Calu3 (cell line): ENCODE data around the gene PTPN11. TPM values are rescaled to one million over a fixed set of nuclear protein-coding genes. Genes with fewer than 3 reads are reported as not detected.
A peak's percentile ranks its signal among the peaks of the same experiment; 100 is the strongest.
"Not testable (repeated sequence)": the region's sequence is repeated elsewhere in the genome, so short reads cannot be mapped to it uniquely, and the experiment has no call there.

Experiments used
- BruUV-seq: library from RNA; stranded (reverse); fragments of 400-500 nt; replicated peaks from 2 replicates; lab custom pipeline; 2021; lab: Mats Ljungman, UMichigan
- CTCF ChIA-PET: fragments of 300-600 bp; sonication (Branson Sonifier 250); formaldehyde crosslinking; loops from one replicate; lab custom pipeline; 2022; ENCODE audit warnings: antibody characterized with exemption; lab: Charles Lee
- DNase-seq: peaks from one replicate; pipeline ENCODE4 v3.0.0; 2022
- H3K27ac Mint-ChIP-seq: one replicate; pipeline ENCODE4 v1.8.0; 2022; ENCODE audit warnings: mixed read lengths; ENCODE audit not compliant: unreplicated experiment
- H3K27me3 Mint-ChIP-seq: one replicate; pipeline ENCODE4 v1.8.0; 2022; ENCODE audit warnings: mixed read lengths; ENCODE audit not compliant: unreplicated experiment
- H3K36me3 Mint-ChIP-seq: one replicate; pipeline ENCODE4 v1.8.0; 2022; ENCODE audit warnings: mild to moderate bottlenecking, moderate library complexity, mixed read lengths; ENCODE audit not compliant: insufficient read depth, unreplicated experiment
- H3K4me1 Mint-ChIP-seq: one replicate; pipeline ENCODE4 v1.8.0; 2022; ENCODE audit warnings: mild to moderate bottlenecking, low read depth, mixed read lengths; ENCODE audit not compliant: unreplicated experiment
- H3K4me3 Mint-ChIP-seq: one replicate; pipeline ENCODE4 v1.8.0; 2022; ENCODE audit warnings: mild to moderate bottlenecking, low read depth, moderate library complexity, mixed read lengths; ENCODE audit not compliant: unreplicated experiment
- H3K9me3 Mint-ChIP-seq: one replicate; pipeline ENCODE4 v1.8.0; 2022; ENCODE audit warnings: low read depth, mixed read lengths; ENCODE audit not compliant: unreplicated experiment
- intact Hi-C: fragments of 100-400 bp; cut with micrococcal nuclease; formaldehyde crosslinking; loops from one replicate; pipeline ENCODE4 v1.10.0; 2022; ENCODE audit not compliant: unreplicated experiment
- total RNA-seq: library from RNA; stranded (reverse); gene quantifications from 2 replicates; pipeline ENCODE4 v1.2.3, GENCODE V29; 2022
- TF ChIP-seq, protein P1 (sequence below): fragments of 200-600 bp; IDR thresholded peaks from one replicate; pipeline ENCODE4 v1.8.0; 2022; ENCODE audit warnings: antibody characterized with exemption; ENCODE audit not compliant: unreplicated experiment

Gene PTPN11
- total RNA-seq, 1 experiment from 2014 or later = 174 TPM

DNA sequence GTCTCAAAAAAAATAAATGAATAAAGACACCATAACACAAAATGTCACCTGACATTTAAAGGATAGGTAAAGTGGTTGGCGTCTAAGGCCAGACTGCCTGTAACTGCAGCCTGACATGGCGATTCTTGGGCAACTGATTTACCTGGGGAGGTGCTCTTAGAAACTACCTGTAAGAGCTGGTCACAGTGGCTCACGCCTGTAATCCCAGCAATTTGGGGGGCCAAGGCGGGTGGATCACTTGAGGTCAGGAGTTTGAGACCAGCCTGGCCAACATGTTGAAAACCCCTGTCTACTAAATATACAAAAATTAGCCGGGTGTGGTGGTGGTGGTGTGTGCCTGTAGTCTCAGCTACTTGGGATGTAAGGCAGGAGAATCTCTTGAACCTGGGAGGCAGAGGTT is 17.7 kb upstream of the PTPN11 start:
- H3K36me3 Mint-ChIP-seq = peaks cover 27% of the 10 kb centered on the region
- H3K9me3 Mint-ChIP-seq = no peaks in the 10 kb centered on the region
- peaks cover 7% of the 10 kb centered on the region for H3K4me1 Mint-ChIP-seq
- intact Hi-C loops = no loop called here
- BruUV-seq = no TSS peak
- no peak overlapping the region for H3K27ac Mint-ChIP-seq
- CTCF ChIA-PET = interaction anchor here (0.6 to 0.7 kb wide), 2 partner anchors 219 to 500 kb away, joined by 3 to 4 read pairs; no protein-coding TSS in a partner anchor
- DNase-seq = no peak
- H3K27me3 Mint-ChIP-seq = no peaks in the 10 kb centered on the region
- TF ChIP-seq, protein P1, sequence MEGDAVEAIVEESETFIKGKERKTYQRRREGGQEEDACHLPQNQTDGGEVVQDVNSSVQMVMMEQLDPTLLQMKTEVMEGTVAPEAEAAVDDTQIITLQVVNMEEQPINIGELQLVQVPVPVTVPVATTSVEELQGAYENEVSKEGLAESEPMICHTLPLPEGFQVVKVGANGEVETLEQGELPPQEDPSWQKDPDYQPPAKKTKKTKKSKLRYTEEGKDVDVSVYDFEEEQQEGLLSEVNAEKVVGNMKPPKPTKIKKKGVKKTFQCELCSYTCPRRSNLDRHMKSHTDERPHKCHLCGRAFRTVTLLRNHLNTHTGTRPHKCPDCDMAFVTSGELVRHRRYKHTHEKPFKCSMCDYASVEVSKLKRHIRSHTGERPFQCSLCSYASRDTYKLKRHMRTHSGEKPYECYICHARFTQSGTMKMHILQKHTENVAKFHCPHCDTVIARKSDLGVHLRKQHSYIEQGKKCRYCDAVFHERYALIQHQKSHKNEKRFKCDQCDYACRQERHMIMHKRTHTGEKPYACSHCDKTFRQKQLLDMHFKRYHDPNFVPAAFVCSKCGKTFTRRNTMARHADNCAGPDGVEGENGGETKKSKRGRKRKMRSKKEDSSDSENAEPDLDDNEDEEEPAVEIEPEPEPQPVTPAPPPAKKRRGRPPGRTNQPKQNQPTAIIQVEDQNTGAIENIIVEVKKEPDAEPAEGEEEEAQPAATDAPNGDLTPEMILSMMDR = no peak
- H3K4me3 Mint-ChIP-seq = no peak overlapping the region

DNA sequence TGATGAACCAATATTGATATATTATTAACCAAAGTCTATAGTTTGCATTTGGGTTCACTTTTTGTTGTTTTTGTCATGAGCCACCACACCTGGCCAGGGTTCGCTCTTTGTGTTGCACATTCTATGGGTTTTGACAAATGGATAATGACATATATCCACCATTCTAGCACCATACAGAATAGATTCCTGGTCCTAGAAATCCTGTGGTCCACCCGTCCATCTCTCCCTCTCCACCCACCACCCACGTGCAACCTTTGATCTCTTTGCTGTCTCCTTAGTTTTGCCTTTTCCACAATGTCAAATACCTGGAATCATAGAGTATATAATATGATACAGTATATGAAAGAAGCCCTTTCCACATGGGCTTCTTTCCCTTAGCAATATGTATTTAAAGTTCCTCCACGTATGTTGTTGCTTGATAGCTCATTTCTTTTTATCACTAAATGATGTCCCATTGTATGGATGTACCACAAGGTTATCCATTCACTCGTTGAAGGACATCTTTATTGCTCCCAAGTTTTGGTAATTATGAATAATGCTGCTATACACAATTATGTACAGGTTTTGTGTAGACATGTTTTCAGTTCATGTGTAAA is 16.7 kb upstream of the PTPN11 start:
- intact Hi-C loops = no loop called here
- H3K36me3 Mint-ChIP-seq = peaks cover 34% of the 10 kb centered on the region

DNA sequence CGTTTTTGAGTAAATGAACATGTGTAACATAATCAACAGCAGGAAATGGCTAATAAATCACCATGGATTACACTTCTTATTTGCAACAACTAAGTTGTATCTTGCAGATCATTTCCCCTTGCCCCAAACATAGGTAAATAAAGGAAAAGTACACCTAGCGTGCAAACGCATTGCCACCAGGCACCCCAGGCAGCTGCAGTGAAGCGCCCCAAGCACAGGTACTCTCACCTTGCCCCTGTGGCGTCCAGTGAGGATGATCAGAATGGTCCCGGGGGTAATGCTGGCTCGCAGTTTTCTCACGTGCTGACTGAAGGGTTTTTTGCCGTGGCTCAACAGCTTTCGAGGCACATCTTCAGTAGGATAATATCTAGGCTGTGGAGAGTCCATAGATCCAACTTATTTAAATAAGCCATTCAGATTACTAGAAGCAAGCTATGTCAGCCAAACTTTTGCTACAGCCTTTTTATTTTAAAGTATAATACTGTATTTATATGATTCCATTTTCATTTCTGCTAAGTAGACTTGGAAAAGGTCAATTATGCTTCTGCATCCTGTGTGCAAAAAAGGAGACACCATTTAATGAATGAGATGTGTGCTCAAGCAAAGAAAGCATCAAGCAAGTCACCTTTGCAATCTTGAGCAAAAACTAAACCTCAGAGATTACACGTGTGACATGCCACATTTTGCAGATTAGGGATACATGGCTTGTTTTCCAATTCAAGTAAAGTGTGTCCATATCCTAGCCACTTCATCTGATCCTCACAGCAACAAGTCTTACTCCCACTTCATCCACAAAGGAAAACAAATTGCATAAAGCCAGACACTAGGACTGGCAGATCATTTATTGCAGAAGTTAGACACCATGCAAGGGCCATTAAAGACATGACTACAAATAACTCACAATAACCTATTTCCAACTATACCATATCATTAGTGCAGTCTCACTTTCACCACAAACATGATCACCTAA is 11.9 kb upstream of the PTPN11 start:
- H3K27ac Mint-ChIP-seq = no peak overlapping the region
- no TSS peak for BruUV-seq
- H3K4me1 Mint-ChIP-seq = peaks cover 36% of the 10 kb centered on the region
- peaks cover 59% of the 10 kb centered on the region for H3K36me3 Mint-ChIP-seq
- no peak for DNase-seq
- TF ChIP-seq, protein P1 = no peak
- CTCF ChIA-PET = no interaction called here
- H3K27me3 Mint-ChIP-seq = no peaks in the 10 kb centered on the region
- H3K4me3 Mint-ChIP-seq = peak overlapping the region; percentile 99
- intact Hi-C loops = no loop called here
- no peaks in the 10 kb centered on the region for H3K9me3 Mint-ChIP-seq

More for the DNA sequence above, 16.7 kb upstream of the PTPN11 start:
- H3K27me3 Mint-ChIP-seq = no peaks in the 10 kb centered on the region
- no TSS peak for BruUV-seq
- no peak overlapping the region for H3K27ac Mint-ChIP-seq
- TF ChIP-seq, protein P1 = no peak
- CTCF ChIA-PET = interaction anchor here (0.7 kb wide), 1 partner anchor 12 kb away, joined by 3 read pairs; no protein-coding TSS in a partner anchor
- no peaks in the 10 kb centered on the region for H3K9me3 Mint-ChIP-seq
- DNase-seq = no peak
- no peak overlapping the region for H3K4me3 Mint-ChIP-seq
- H3K4me1 Mint-ChIP-seq = peaks cover 9% of the 10 kb centered on the region

DNA sequence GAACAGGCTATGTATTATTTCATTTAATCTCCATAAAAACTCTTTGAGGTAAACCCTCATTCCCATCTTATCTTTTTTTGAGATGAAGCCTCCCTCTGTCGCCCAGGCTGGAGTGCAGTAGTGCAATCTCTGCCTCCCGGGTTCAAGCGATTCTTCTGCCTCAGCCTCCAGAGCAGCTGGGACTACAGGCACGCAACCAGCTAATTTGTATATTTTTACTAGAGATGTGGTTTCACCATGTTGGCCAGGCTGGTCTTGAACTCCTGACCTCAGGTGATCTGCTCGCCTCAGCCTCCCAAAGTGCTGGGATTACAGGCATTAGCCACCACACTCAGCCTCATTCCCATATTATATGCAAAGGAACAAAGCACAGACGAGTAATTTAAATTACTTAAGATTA is 11.1 kb upstream of the PTPN11 start:
- H3K4me1 Mint-ChIP-seq = peaks cover 36% of the 10 kb centered on the region
- CTCF ChIA-PET, H3K9me3 Mint-ChIP-seq, BruUV-seq, intact Hi-C loops, DNase-seq, H3K27me3 Mint-ChIP-seq: not testable (repeated sequence)
- peak overlapping the region; percentile 100 for H3K27ac Mint-ChIP-seq
- peaks cover 59% of the 10 kb centered on the region for H3K36me3 Mint-ChIP-seq
- peak overlapping the region; percentile 99 for H3K4me3 Mint-ChIP-seq
